LNCaP clone FGC (cell line): Measurements from ENCODE around the gene SERGEF.

Experiments
- DNase-seq: peaks from one replicate; pipeline ENCODE4 v3.0.0-alpha.2; 2011; ENCODE audit warnings: low read depth
- H3K4me3 ChIP-seq: 2 replicates; pipeline ENCODE4 v1.5.1; 2011; ENCODE audit warnings: mild to moderate bottlenecking, low read depth, low read length, control low read depth
- TF ChIP-seq, protein P1 (sequence below): IDR thresholded peaks from 2 replicates; pipeline ENCODE4 v1.5.1; 2012; ENCODE audit warnings: mild to moderate bottlenecking; ENCODE audit not compliant: control insufficient read depth, insufficient read depth; ENCODE audit errors: extremely low read depth

The SERGEF gene

DNA sequence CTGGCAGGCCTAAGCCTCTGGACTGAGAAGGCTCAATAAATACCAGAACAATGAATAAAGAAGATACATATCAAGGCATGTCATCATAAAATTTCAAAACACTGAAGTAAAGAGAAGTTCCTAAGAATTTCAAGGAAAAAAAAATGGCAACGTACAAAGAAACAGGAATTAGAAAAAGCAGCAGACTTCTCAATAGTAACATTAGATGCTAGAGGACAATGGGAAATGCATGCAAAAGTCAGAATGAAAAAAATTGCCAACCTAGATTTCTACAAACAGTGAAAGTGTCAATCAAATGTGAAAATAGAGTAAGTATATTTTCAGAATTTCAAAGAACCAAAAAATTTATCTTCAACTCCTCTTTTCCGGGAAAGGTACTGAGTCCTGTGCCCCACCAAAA lies 153.3 kb downstream of the SERGEF start:
- no peak overlapping the region for H3K4me3 ChIP-seq
- TF ChIP-seq, protein P1, sequence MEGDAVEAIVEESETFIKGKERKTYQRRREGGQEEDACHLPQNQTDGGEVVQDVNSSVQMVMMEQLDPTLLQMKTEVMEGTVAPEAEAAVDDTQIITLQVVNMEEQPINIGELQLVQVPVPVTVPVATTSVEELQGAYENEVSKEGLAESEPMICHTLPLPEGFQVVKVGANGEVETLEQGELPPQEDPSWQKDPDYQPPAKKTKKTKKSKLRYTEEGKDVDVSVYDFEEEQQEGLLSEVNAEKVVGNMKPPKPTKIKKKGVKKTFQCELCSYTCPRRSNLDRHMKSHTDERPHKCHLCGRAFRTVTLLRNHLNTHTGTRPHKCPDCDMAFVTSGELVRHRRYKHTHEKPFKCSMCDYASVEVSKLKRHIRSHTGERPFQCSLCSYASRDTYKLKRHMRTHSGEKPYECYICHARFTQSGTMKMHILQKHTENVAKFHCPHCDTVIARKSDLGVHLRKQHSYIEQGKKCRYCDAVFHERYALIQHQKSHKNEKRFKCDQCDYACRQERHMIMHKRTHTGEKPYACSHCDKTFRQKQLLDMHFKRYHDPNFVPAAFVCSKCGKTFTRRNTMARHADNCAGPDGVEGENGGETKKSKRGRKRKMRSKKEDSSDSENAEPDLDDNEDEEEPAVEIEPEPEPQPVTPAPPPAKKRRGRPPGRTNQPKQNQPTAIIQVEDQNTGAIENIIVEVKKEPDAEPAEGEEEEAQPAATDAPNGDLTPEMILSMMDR: no peak
- no peak for DNase-seq

DNA sequence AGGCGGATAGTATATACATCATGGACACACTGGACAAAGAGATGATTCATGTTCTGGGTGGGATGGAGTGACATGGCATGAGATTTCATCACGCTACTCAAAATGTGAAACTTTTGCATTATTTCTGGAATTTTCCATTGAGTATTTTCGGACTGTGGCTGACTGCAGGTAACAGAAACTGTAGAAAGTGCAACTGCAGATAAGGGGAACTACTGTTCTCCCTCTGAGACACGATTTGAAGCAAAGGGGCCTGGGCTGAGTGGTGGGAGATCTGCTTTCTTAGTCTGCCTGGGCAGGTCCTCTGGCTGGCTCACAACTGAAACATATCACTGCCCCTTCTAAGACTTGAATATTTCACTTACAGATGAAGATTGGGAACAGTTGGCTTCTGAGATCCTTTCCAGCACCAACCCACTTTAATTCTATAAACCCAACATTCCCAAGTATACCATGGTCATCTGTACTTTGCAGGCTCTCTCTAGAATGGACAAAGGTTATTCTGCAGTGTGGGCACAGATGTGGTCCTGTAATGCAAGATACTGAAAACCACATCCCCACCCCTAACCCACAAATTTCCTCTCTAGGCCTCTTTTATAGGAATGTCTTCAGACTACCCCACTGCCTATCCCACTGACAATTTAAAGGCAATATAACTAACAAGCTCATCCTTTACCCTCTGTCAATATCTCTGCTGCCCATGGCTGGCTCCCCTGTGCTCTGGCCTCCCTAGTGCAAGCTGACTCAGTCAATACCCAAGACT lies 157.1 kb downstream of the SERGEF start:
- TF ChIP-seq, protein P1: no peak
- no peak for DNase-seq

DNA sequence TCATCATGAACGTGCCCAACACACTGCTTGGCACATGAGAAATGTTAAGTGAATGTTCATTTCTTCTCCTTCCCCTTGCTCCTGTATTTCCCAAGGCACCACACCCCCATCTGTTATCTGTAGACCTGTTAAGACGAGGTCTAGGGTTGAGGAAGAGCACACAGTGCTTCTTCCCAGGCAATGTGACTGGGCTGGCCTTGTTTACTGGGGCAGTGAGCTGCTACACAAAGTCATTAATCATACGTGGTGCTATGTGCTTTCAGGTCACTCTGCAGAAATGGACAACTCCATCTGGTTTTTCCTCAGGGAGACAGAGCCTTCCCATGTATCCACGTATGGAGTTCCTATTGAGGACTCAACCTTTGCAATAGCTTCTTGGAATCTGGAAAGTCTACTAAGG lies 159.6 kb downstream of the SERGEF start:
- TF ChIP-seq, protein P1: no peak
- no peak for DNase-seq

More for the DNA sequence above, 157.1 kb downstream of the SERGEF start:
- no peak overlapping the region for H3K4me3 ChIP-seq

DNA sequence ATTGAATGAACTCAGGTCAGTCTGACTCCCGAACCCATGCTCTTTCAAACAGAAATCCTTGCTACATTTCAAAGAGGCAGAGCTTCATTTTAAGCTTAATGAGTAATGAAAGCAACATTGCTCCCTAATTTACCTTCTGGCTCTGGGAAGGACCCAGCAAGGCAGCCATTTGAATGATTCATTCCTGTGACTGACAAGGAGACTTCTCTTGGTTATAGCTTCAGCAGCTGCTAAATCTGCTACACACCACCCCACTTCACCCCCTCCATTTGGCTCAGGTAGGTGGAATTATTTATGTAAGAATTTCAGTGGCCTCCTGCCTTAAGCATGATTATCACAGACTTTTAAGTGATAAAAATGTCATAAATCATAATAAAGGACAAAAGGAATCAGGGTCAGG lies 160.6 kb downstream of the SERGEF start:
- no peak for DNase-seq
- no peak overlapping the region for H3K4me3 ChIP-seq
- TF ChIP-seq, protein P1: no peak

More for the DNA sequence above, 159.6 kb downstream of the SERGEF start:
- no peak overlapping the region for H3K4me3 ChIP-seq

DNA sequence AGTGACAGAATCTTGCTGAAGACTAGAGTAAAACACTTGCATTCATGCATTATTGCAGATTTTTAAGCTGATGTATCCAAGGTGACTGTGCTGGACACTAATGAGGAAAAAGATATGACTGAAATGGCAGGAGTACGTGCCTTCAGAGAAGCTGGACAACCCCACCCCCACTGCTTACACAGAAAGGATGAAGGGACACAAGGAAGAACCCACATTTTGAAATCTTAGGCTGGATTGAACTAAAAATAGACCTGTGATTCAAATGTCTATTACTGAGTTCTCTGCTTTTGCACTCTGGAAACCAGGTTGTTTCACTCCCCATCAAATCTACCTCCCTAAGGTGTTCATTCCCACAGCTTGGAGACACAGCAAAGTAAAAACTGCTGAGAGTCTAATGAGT lies 161.2 kb downstream of the SERGEF start:
- TF ChIP-seq, protein P1: no peak
- DNase-seq: no peak
- H3K4me3 ChIP-seq: no peak overlapping the region

DNA sequence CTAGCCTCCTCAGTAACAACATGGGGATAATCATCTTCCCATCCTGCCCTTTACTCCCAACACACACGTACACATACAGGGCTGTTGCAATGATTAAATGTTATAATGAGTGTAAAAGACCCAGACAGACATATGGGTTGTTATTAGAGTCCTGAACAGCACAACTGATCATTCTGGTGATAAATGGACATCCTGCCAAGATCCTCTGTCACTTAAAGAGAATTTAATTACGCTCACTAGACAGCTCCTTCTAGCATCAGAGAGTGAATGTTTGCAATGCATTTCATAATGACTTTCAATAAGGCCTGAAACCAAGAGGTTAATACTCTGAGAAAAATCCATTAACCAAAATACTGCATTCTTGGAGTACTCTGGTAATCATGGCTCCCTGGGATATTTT lies 162.5 kb downstream of the SERGEF start:
- no peak for DNase-seq
- TF ChIP-seq, protein P1: no peak
- no peak overlapping the region for H3K4me3 ChIP-seq

DNA sequence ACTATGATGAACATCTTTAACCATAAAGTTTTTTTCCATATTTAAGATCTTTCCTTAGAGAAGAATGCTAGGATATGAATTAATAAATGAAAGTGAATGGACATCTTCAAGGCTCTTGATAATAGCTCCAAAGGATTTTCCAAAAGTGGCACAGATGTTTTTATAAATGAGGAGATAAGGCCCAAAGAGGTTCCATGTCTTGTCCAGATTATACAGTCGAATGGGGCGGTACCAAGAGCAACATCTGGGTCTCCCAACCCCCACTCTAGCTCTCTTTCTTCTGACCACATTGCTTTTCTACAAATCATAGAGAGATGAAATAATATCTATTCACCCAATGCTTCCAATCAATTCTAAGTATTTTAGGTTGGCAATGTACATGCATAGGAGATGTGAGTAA lies 164.1 kb downstream of the SERGEF start:
- no peak overlapping the region for H3K4me3 ChIP-seq
- DNase-seq: no peak
- TF ChIP-seq, protein P1: no peak
